NOMO-1 (cell line): ENCODE data around the gene CPVL.
A peak's percentile ranks its signal among the peaks of the same experiment; 100 is the strongest.

Source experiments
- DNase-seq, 2 experiments: peaks; one replicate each; lab custom pipeline; 2025; ENCODE audit not compliant: unreplicated experiment in 2 of 2; lab: John Stamatoyannopoulos, UW

Gene CPVL

GRCh38 chr7:29156907-29157452 is 10.6 kb upstream of the CPVL start:
- DNase-seq, result no peak

GRCh38 chr7:29154076-29154475 is 7.7 kb upstream of the CPVL start:
- DNase-seq, result no peak

GRCh38 chr7:29150856-29151255 is 4.5 kb upstream of the CPVL start:
- DNase-seq, result no peak

GRCh38 chr7:29149036-29149435 is 2.7 kb upstream of the CPVL start:
- DNase-seq, result no peak

- no peak for DNase-seq
These were observed 1.5 kb upstream of the CPVL start for GRCh38 chr7:29147821-29148220.

GRCh38 chr7:29146888-29147609 is 712 bp upstream of the CPVL start:
- peak; percentile 58 to 74 for DNase-seq

GRCh38 chr7:29145553-29146056 is 732 bp downstream of the CPVL start:
- DNase-seq, result no peak

- DNase-seq, result no peak
These were observed 2.6 kb downstream of the CPVL start for GRCh38 chr7:29143751-29144150.

- DNase-seq, result peak; percentile 3 to 23
These were observed 4.2 kb downstream of the CPVL start for GRCh38 chr7:29142021-29142727.

GRCh38 chr7:29140873-29141468 is 5.4 kb downstream of the CPVL start:
- peak; percentile 72 to 73 for DNase-seq

- peak in 1 of 2 experiments; percentile 56 for DNase-seq
These were observed 6.5 kb downstream of the CPVL start for GRCh38 chr7:29139796-29140195.

GRCh38 chr7:29139191-29139590 is 7.1 kb downstream of the CPVL start:
- DNase-seq, result no peak

- DNase-seq, result no peak
These were observed 7.7 kb downstream of the CPVL start for GRCh38 chr7:29138588-29138987.

- DNase-seq, result peak; percentile 62 to 90
These were observed 10.5 kb downstream of the CPVL start for GRCh38 chr7:29135846-29136245.

- no peak for DNase-seq
These were observed 13.4 kb downstream of the CPVL start for GRCh38 chr7:29132980-29133379.

- no peak for DNase-seq
These were observed 14.7 kb downstream of the CPVL start for GRCh38 chr7:29131678-29132077.

- no peak for DNase-seq
These were observed 16.2 kb downstream of the CPVL start for GRCh38 chr7:29130096-29130495.

- DNase-seq, result no peak
These were observed 18.8 kb downstream of the CPVL start for GRCh38 chr7:29127527-29127926.

GRCh38 chr7:29126804-29127203 is 19.5 kb downstream of the CPVL start:
- no peak for DNase-seq

- peak in 1 of 2 experiments; percentile 34 for DNase-seq
These were observed 22.6 kb downstream of the CPVL start for GRCh38 chr7:29123626-29124190.

GRCh38 chr7:29122759-29123158 is 23.6 kb downstream of the CPVL start:
- DNase-seq, result no peak
